Measurements from ENCODE around the gene ETV5.
"Not testable (repeated sequence)": the region's sequence is repeated elsewhere in the genome, so short reads cannot be mapped to it uniquely, and the experiment has no call there.

The ETV5 gene

GRCh38 chr3:186022931-186023330, 86.0 kb downstream of the ETV5 start:
- H3K4me1 ChIP-seq (ENCODE audit: control insufficient read depth, insufficient read depth, low read length) = no peaks in the 10 kb centered on the region
- no peaks in the 10 kb centered on the region for H3K27me3 ChIP-seq (ENCODE audit: control insufficient read depth, insufficient read depth, low read length)
- H3K27ac ChIP-seq (ENCODE audit: low read depth, low read length) = no peak overlapping the region
- no peak overlapping the region for H3K4me3 ChIP-seq (ENCODE audit: low read depth, low read length)
- H3K36me3 ChIP-seq (ENCODE audit: control insufficient read depth, insufficient read depth, low read length) = no peaks in the 10 kb centered on the region
- H3K9ac ChIP-seq (ENCODE audit: low read depth, low read length) = no peak overlapping the region
- no peaks in the 10 kb centered on the region for H3K9me3 ChIP-seq (ENCODE audit: control insufficient read depth, insufficient read depth, low read length)

GRCh38 chr3:186021673-186022362, 87.1 kb downstream of the ETV5 start:
- no peaks in the 10 kb centered on the region for H3K9me3 ChIP-seq (ENCODE audit: control insufficient read depth, insufficient read depth, low read length)
- H3K36me3 ChIP-seq (ENCODE audit: control insufficient read depth, insufficient read depth, low read length) = no peaks in the 10 kb centered on the region
- no peak overlapping the region for H3K9ac ChIP-seq (ENCODE audit: low read depth, low read length)
- no peaks in the 10 kb centered on the region for H3K4me1 ChIP-seq (ENCODE audit: control insufficient read depth, insufficient read depth, low read length)
- H3K27ac ChIP-seq (ENCODE audit: low read depth, low read length) = no peak overlapping the region
- H3K27me3 ChIP-seq (ENCODE audit: control insufficient read depth, insufficient read depth, low read length) = no peaks in the 10 kb centered on the region
- no peak overlapping the region for H3K4me3 ChIP-seq (ENCODE audit: low read depth, low read length)

GRCh38 chr3:186021250-186021649, 87.6 kb downstream of the ETV5 start:
- H3K9me3 ChIP-seq (ENCODE audit: control insufficient read depth, insufficient read depth, low read length); H3K27ac ChIP-seq (ENCODE audit: low read depth, low read length); H3K9ac ChIP-seq (ENCODE audit: low read depth, low read length); H3K4me3 ChIP-seq (ENCODE audit: low read depth, low read length); H3K4me1 ChIP-seq (ENCODE audit: control insufficient read depth, insufficient read depth, low read length); H3K27me3 ChIP-seq (ENCODE audit: control insufficient read depth, insufficient read depth, low read length); H3K36me3 ChIP-seq (ENCODE audit: control insufficient read depth, insufficient read depth, low read length): not testable (repeated sequence)

- H3K9ac ChIP-seq (ENCODE audit: low read depth, low read length); H3K36me3 ChIP-seq (ENCODE audit: control insufficient read depth, insufficient read depth, low read length); H3K4me3 ChIP-seq (ENCODE audit: low read depth, low read length): not testable (repeated sequence)
These were observed 89.6 kb downstream of the ETV5 start for GRCh38 chr3:186019288-186019687.

GRCh38 chr3:186014866-186015265, 94.0 kb downstream of the ETV5 start:
- no peaks in the 10 kb centered on the region for H3K27me3 ChIP-seq (ENCODE audit: control insufficient read depth, insufficient read depth, low read length)
- H3K9me3 ChIP-seq (ENCODE audit: control insufficient read depth, insufficient read depth, low read length) = no peaks in the 10 kb centered on the region
- H3K36me3 ChIP-seq (ENCODE audit: control insufficient read depth, insufficient read depth, low read length) = no peaks in the 10 kb centered on the region
- no peak overlapping the region for H3K4me3 ChIP-seq (ENCODE audit: low read depth, low read length)
- no peak overlapping the region for H3K27ac ChIP-seq (ENCODE audit: low read depth, low read length)
- no peak overlapping the region for H3K9ac ChIP-seq (ENCODE audit: low read depth, low read length)
- H3K4me1 ChIP-seq (ENCODE audit: control insufficient read depth, insufficient read depth, low read length) = no peaks in the 10 kb centered on the region

More at GRCh38 chr3:186019288-186019687, 89.6 kb downstream of the ETV5 start:
- H3K27ac ChIP-seq (ENCODE audit: low read depth, low read length); H3K9me3 ChIP-seq (ENCODE audit: control insufficient read depth, insufficient read depth, low read length); H3K27me3 ChIP-seq (ENCODE audit: control insufficient read depth, insufficient read depth, low read length); H3K4me1 ChIP-seq (ENCODE audit: control insufficient read depth, insufficient read depth, low read length): not testable (repeated sequence)

GRCh38 chr3:186013312-186013711, 95.6 kb downstream of the ETV5 start:
- Histone ChIP-seq H3K9ac (ENCODE audit: low read depth, low read length) (no peak overlapping the region), H3K27me3 (ENCODE audit: control insufficient read depth, insufficient read depth, low read length) (no peaks in the 10 kb centered on the region), H3K4me1 (ENCODE audit: control insufficient read depth, insufficient read depth, low read length) (no peaks in the 10 kb centered on the region), H3K4me3 (ENCODE audit: low read depth, low read length) (no peak overlapping the region), H3K9me3 (ENCODE audit: control insufficient read depth, insufficient read depth, low read length) (no peaks in the 10 kb centered on the region), H3K36me3 (ENCODE audit: control insufficient read depth, insufficient read depth, low read length) (no peaks in the 10 kb centered on the region), H3K27ac (ENCODE audit: low read depth, low read length) (no peak overlapping the region)

GRCh38 chr3:186012137-186012536, 96.8 kb downstream of the ETV5 start:
- no peaks in the 10 kb centered on the region for H3K4me1 ChIP-seq (ENCODE audit: control insufficient read depth, insufficient read depth, low read length)
- H3K27me3 ChIP-seq (ENCODE audit: control insufficient read depth, insufficient read depth, low read length) = no peaks in the 10 kb centered on the region
- H3K4me3 ChIP-seq (ENCODE audit: low read depth, low read length) = no peak overlapping the region
- no peaks in the 10 kb centered on the region for H3K9me3 ChIP-seq (ENCODE audit: control insufficient read depth, insufficient read depth, low read length)
- no peak overlapping the region for H3K27ac ChIP-seq (ENCODE audit: low read depth, low read length)
- H3K36me3 ChIP-seq (ENCODE audit: control insufficient read depth, insufficient read depth, low read length) = no peaks in the 10 kb centered on the region
- no peak overlapping the region for H3K9ac ChIP-seq (ENCODE audit: low read depth, low read length)

GRCh38 chr3:186004671-186005070, 104.2 kb downstream of the ETV5 start:
- Histone ChIP-seq H3K9ac (ENCODE audit: low read depth, low read length) (no peak overlapping the region), H3K27ac (ENCODE audit: low read depth, low read length) (no peak overlapping the region), H3K36me3 (ENCODE audit: control insufficient read depth, insufficient read depth, low read length) (no peaks in the 10 kb centered on the region), H3K4me3 (ENCODE audit: low read depth, low read length) (no peak overlapping the region), H3K9me3 (ENCODE audit: control insufficient read depth, insufficient read depth, low read length) (no peaks in the 10 kb centered on the region), H3K4me1 (ENCODE audit: control insufficient read depth, insufficient read depth, low read length) (no peaks in the 10 kb centered on the region), H3K27me3 (ENCODE audit: control insufficient read depth, insufficient read depth, low read length) (no peaks in the 10 kb centered on the region)

GRCh38 chr3:186004209-186004608, 104.7 kb downstream of the ETV5 start:
- H3K27me3 ChIP-seq (ENCODE audit: control insufficient read depth, insufficient read depth, low read length) = no peaks in the 10 kb centered on the region
- no peak overlapping the region for H3K9ac ChIP-seq (ENCODE audit: low read depth, low read length)
- no peak overlapping the region for H3K27ac ChIP-seq (ENCODE audit: low read depth, low read length)
- H3K9me3 ChIP-seq (ENCODE audit: control insufficient read depth, insufficient read depth, low read length) = no peaks in the 10 kb centered on the region
- H3K36me3 ChIP-seq (ENCODE audit: control insufficient read depth, insufficient read depth, low read length) = no peaks in the 10 kb centered on the region
- H3K4me3 ChIP-seq (ENCODE audit: low read depth, low read length) = no peak overlapping the region
- no peaks in the 10 kb centered on the region for H3K4me1 ChIP-seq (ENCODE audit: control insufficient read depth, insufficient read depth, low read length)

- Histone ChIP-seq H3K27me3 (ENCODE audit: control insufficient read depth, insufficient read depth, low read length) (no peaks in the 10 kb centered on the region), H3K9me3 (ENCODE audit: control insufficient read depth, insufficient read depth, low read length) (no peaks in the 10 kb centered on the region), H3K9ac (ENCODE audit: low read depth, low read length) (no peak overlapping the region), H3K27ac (ENCODE audit: low read depth, low read length) (no peak overlapping the region), H3K36me3 (ENCODE audit: control insufficient read depth, insufficient read depth, low read length) (no peaks in the 10 kb centered on the region), H3K4me3 (ENCODE audit: low read depth, low read length) (no peak overlapping the region), H3K4me1 (ENCODE audit: control insufficient read depth, insufficient read depth, low read length) (no peaks in the 10 kb centered on the region)
These were observed 105.3 kb downstream of the ETV5 start for GRCh38 chr3:186003610-186004009.

- Histone ChIP-seq H3K27ac (ENCODE audit: low read depth, low read length) (no peak overlapping the region), H3K4me3 (ENCODE audit: low read depth, low read length) (no peak overlapping the region), H3K9ac (ENCODE audit: low read depth, low read length) (no peak overlapping the region), H3K9me3 (ENCODE audit: control insufficient read depth, insufficient read depth, low read length) (no peaks in the 10 kb centered on the region), H3K27me3 (ENCODE audit: control insufficient read depth, insufficient read depth, low read length) (no peaks in the 10 kb centered on the region), H3K36me3 (ENCODE audit: control insufficient read depth, insufficient read depth, low read length) (no peaks in the 10 kb centered on the region), H3K4me1 (ENCODE audit: control insufficient read depth, insufficient read depth, low read length) (no peaks in the 10 kb centered on the region)
These were observed 105.9 kb downstream of the ETV5 start for GRCh38 chr3:186002884-186003472.

Data from HUES48 (cell line).